Pulmonary artery endothelial cell (primary cell): ENCODE measurements around the gene NDNF. TPM values are rescaled to one million over a fixed set of nuclear protein-coding genes. Genes with fewer than 3 reads are reported as not detected.

Experiments used
- DNase-seq: peaks from one replicate; pipeline ENCODE4 v3.0.0-alpha.2; 2011; ENCODE audit warnings: low read depth, low spot score
- total RNA-seq: library from RNA; depleted of rRNA; stranded (reverse); fragments of >200 nt; gene quantifications from 2 replicates; pipeline ENCODE4 v1.2.3, GENCODE V29; 2014

Gene NDNF
- total RNA-seq, 1 donor from 2014 or later: not detected

GRCh38 chr4:121070696-121071639 is 1.4 kb downstream of the NDNF start:
- DNase-seq: no peak

- DNase-seq: no peak
Measured at GRCh38 chr4:121070274-121070673, 2.1 kb downstream of the NDNF start.

- DNase-seq: no peak
Measured at GRCh38 chr4:121069430-121069829, 2.9 kb downstream of the NDNF start.

GRCh38 chr4:121064482-121064881 is 7.9 kb downstream of the NDNF start:
- DNase-seq: no peak

GRCh38 chr4:121062521-121062920 is 9.8 kb downstream of the NDNF start:
- no peak for DNase-seq

- no peak for DNase-seq
Measured at GRCh38 chr4:121061861-121062260, 10.5 kb downstream of the NDNF start.

GRCh38 chr4:121061215-121061614 is 11.1 kb downstream of the NDNF start:
- no peak for DNase-seq

- DNase-seq: no peak
Measured at GRCh38 chr4:121057466-121057922, 14.8 kb downstream of the NDNF start.

- DNase-seq: no peak
Measured at GRCh38 chr4:121056066-121056465, 16.3 kb downstream of the NDNF start.

- DNase-seq: no peak
Measured at GRCh38 chr4:121054373-121054772, 18.0 kb downstream of the NDNF start.

- no peak for DNase-seq
Measured at GRCh38 chr4:121053601-121054143, 18.7 kb downstream of the NDNF start.

GRCh38 chr4:121050300-121050699 is 22.0 kb downstream of the NDNF start:
- no peak for DNase-seq

GRCh38 chr4:121049072-121049599 is 23.2 kb downstream of the NDNF start:
- DNase-seq: no peak

GRCh38 chr4:121048165-121048564 is 24.2 kb downstream of the NDNF start:
- no peak for DNase-seq

GRCh38 chr4:121041307-121042090 is 30.8 kb downstream of the NDNF start:
- no peak for DNase-seq

- DNase-seq: no peak
Measured at GRCh38 chr4:121034017-121034416, 38.3 kb downstream of the NDNF start.

GRCh38 chr4:121030711-121031110 is 41.6 kb downstream of the NDNF start:
- DNase-seq: no peak

- DNase-seq: no peak
Measured at GRCh38 chr4:121030131-121030530, 42.2 kb downstream of the NDNF start.

GRCh38 chr4:121026034-121026433 is 46.3 kb downstream of the NDNF start:
- no peak for DNase-seq

GRCh38 chr4:121025540-121025939 is 46.8 kb downstream of the NDNF start:
- DNase-seq: no peak

GRCh38 chr4:121018543-121018942 is 53.8 kb downstream of the NDNF start:
- no peak for DNase-seq

- DNase-seq: no peak
Measured at GRCh38 chr4:121016611-121017010, 55.7 kb downstream of the NDNF start.
